ENCODE measurements around the gene EXOC3L1.

EXOC3L1 gene

GRCh38 chr16:67180166-67180565 is 9.8 kb downstream of the EXOC3L1 start:
- no peak for DNase-seq

- DNase-seq: no peak
Observed at GRCh38 chr16:67179421-67180080, 10.4 kb downstream of the EXOC3L1 start.

- peak; percentile 83 for DNase-seq
Observed at GRCh38 chr16:67177743-67178699, 11.9 kb downstream of the EXOC3L1 start.

- DNase-seq: no peak
Observed at GRCh38 chr16:67176662-67177061, 13.3 kb downstream of the EXOC3L1 start.

GRCh38 chr16:67174706-67175231 is 15.2 kb downstream of the EXOC3L1 start:
- no peak for DNase-seq

GRCh38 chr16:67173808-67174705 is 15.9 kb downstream of the EXOC3L1 start:
- DNase-seq: peak; percentile 78

GRCh38 chr16:67173323-67173722 is 16.6 kb downstream of the EXOC3L1 start:
- no peak for DNase-seq

GRCh38 chr16:67170949-67171649 is 18.8 kb downstream of the EXOC3L1 start:
- DNase-seq: no peak

GRCh38 chr16:67170168-67170948 is 19.6 kb downstream of the EXOC3L1 start, which contains the start of gene NOL3:
Gene NOL3 (plus strand): TSS chr16:67170538.
- DNase-seq: peak; percentile 79

- DNase-seq: peak; percentile 75
Observed at GRCh38 chr16:67169642-67170167, 20.2 kb downstream of the EXOC3L1 start.

- DNase-seq: no peak
Observed at GRCh38 chr16:67169011-67169451, 20.9 kb downstream of the EXOC3L1 start.

- DNase-seq: no peak
Observed at GRCh38 chr16:67167588-67167987, 22.3 kb downstream of the EXOC3L1 start.

GRCh38 chr16:67166598-67167168 is 23.3 kb downstream of the EXOC3L1 start:
- DNase-seq: no peak

- DNase-seq: no peak
Observed at GRCh38 chr16:67166110-67166547, 23.8 kb downstream of the EXOC3L1 start.

GRCh38 chr16:67165121-67166078 is 24.5 kb downstream of the EXOC3L1 start:
- no peak for DNase-seq

GRCh38 chr16:67164599-67165061 is 25.3 kb downstream of the EXOC3L1 start, which contains the start of gene HSF4:
Gene HSF4 (plus strand): TSS chr16:67164745. CDS start chr16:67164812, 67 bp downstream.
- DNase-seq: no peak

GRCh38 chr16:67163999-67164558 is 25.9 kb downstream of the EXOC3L1 start:
- DNase-seq: no peak

Measured in NCI-H1436 (cell line).